AG09309 (cell line): ENCODE data around the gene TBC1D1.

Experiments
- DNase-seq: peaks from one replicate; pipeline ENCODE4 v3.0.0-alpha.2; 2010; ENCODE audit warnings: low read depth
- H3K4me3 ChIP-seq: 2 replicates; pipeline ENCODE4 v1.5.1; 2011; ENCODE audit warnings: mild to moderate bottlenecking, low read depth, low read length, moderate library complexity; ENCODE audit not compliant: control insufficient read depth
- TF ChIP-seq, protein P1 (sequence below): IDR thresholded peaks from 2 replicates; pipeline ENCODE4 v1.5.1; 2011; ENCODE audit warnings: mild to moderate bottlenecking, low read depth, low read length, inconsistent platforms; ENCODE audit not compliant: insufficient read depth, control insufficient read depth; ENCODE audit errors: missing control alignments

The TBC1D1 gene

DNA sequence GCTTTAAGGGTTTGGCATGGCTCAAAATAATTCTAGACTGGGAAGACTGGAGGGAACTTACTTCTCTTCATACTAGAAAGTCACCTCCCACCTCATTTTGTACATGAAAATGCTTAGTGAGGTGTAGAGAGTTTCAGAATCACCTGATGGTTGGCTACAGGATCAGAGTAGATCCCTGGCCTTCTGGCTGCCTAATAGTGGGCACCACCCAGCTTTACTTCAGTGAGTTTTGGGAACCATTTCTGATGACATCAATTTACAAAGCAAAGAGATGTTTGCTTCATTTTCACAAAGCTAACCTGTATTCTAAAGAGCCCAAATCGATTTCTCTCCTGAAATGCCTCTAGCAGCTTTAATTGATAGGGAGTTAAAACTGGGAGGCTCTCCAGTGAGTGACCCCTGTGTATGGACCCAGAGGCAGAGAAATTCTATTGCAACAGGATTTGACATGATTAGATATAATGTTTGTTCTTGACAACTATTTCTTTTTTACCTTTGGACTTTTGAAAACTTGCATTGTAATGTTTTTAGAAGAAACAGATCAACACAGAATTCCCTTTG lies 249.8 kb downstream of the TBC1D1 start:
- no peak for DNase-seq
- TF ChIP-seq, protein P1, sequence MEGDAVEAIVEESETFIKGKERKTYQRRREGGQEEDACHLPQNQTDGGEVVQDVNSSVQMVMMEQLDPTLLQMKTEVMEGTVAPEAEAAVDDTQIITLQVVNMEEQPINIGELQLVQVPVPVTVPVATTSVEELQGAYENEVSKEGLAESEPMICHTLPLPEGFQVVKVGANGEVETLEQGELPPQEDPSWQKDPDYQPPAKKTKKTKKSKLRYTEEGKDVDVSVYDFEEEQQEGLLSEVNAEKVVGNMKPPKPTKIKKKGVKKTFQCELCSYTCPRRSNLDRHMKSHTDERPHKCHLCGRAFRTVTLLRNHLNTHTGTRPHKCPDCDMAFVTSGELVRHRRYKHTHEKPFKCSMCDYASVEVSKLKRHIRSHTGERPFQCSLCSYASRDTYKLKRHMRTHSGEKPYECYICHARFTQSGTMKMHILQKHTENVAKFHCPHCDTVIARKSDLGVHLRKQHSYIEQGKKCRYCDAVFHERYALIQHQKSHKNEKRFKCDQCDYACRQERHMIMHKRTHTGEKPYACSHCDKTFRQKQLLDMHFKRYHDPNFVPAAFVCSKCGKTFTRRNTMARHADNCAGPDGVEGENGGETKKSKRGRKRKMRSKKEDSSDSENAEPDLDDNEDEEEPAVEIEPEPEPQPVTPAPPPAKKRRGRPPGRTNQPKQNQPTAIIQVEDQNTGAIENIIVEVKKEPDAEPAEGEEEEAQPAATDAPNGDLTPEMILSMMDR = no peak
- H3K4me3 ChIP-seq = no peak overlapping the region

DNA sequence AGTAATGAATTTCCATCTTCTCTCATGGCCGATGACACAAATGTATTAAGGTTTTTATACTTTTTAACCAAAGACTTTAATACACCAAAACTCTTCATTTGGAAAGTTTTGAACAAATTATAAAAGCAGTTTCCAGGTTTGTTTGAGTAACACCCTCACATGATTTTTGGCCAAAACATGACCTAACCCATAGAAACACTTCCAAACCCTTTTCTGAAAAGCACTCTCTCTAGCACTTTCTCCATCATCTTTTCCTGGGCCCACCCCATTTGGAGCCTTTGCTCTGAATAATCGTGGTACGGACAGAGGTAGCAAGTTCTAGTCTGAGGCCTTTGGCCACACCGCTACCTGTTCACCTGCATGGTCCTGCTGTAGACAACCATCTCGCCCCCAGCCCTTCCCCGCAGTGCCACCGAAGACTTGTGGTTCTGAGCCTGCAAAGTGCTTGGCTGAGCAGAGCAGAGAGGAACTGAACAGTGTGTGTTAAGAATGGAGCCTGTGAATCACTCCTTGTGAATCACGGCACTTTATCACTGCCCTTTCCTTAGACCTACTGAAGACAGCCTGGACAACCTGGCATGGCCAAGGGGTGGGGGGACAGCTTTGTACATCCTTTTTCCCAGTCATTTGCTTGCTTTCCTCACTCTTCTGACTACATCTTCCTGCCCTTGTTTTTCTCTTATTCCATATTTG lies 251.1 kb downstream of the TBC1D1 start:
- H3K4me3 ChIP-seq = no peak overlapping the region
- TF ChIP-seq, protein P1 = no peak
- DNase-seq = no peak

DNA sequence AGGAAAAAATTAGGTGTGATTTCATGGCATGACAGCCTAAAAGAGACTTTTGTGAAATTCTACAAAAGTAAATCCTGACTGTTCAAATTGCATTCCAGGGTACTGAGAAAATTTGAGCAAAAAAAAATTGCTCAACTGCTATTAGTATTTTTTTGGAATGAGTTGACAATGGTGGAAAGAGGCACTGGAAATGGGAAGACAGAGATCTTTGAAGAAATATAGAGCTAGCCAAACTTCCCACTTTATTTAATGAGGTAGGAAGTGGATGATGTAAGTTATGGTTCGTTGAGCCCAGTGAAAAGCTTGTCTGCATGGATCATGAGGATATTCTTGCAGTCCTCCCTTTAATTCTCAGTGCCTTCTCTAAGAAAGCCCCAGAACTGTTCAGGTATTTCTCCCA lies 253.1 kb downstream of the TBC1D1 start:
- TF ChIP-seq, protein P1 = no peak
- DNase-seq = no peak
- H3K4me3 ChIP-seq = no peak overlapping the region

DNA sequence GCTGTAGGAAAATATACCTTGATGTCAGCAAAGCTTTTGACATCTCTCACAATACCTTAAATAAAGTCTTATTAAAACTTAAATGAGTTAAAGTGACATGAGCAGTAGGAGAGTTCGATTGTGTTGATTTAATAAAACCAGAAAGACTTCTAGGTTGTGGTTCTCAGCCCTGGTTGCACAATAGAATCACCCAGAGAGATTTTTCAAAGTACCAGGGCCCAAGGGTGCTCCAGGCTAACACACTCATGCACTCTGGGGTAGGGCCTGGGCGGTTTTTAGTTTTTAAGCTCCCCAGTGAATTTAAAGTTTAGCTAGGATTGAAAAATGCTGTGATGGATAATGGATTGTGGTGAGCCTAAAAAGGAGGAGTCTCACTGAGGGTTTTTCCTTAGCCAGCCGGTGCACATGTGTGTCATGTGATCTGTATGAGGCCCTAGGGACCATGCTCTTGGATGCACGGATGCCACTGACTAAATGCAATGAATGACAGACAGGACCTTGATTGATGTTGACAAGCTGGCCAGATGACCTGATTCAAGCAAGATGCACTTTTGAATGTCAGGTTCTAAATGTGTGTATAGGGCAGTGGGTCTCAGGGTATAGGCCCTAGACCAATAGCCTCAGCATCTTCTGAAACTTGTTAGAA lies 254.3 kb downstream of the TBC1D1 start:
- H3K4me3 ChIP-seq = no peak overlapping the region
- TF ChIP-seq, protein P1 = no peak
- DNase-seq = no peak

DNA sequence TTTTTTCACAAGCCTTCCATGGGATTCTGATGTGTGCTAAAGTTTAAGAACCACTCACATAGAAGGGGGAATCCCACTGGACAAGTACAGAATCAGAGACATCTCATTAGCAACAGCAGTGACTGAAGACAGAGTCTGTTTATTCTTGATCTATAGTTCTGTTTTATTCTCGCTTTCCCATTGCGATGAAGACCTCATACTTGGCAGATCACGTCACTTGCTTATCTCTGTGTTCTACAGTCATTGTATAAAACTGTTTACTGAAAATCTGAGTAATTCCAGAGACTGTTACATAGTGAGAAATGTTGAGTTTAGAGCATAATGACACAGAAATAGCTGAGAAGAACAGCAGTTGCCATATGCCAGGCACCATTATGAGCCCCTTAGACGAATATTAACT lies 254.9 kb downstream of the TBC1D1 start:
- TF ChIP-seq, protein P1 = no peak
- DNase-seq = no peak

DNA sequence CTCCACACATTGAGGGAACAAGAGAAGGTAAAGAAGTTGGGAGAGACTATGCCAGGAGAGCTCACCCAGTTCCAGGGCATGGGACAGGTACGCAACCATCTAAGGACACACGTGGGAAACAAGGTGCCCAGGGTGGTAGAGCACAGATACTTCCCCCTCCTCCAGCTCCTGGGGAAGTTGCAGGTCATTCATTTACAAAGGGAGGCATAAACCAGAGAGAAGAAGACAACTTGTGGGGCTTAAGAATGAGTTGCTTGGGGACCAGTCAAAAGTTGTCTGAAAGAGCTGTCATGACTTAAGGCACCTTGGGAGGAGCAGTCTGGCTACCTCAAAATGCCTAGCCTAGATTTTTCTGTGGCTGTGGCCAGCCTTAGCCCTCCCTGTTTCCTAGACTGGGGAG lies 255.5 kb downstream of the TBC1D1 start:
- TF ChIP-seq, protein P1 = no peak
- no peak for DNase-seq

More for the DNA sequence above, 254.9 kb downstream of the TBC1D1 start:
- no peak overlapping the region for H3K4me3 ChIP-seq

More for the DNA sequence above, 255.5 kb downstream of the TBC1D1 start:
- no peak overlapping the region for H3K4me3 ChIP-seq
